GM19467 (cell line): Measurements from ENCODE around the gene PRAMEF12.
"Not testable (repeated sequence)": the region's sequence is repeated elsewhere in the genome, so short reads cannot be mapped to it uniquely, and the experiment has no call there.

Experiments
- ATAC-seq: cut with Tn5 transposase; IDR thresholded peaks from one replicate; pipeline ENCODE4 v1.9.1; 2021; ENCODE audit warnings: mild to moderate bottlenecking, moderate library complexity; ENCODE audit not compliant: unreplicated experiment

The PRAMEF12 gene

DNA sequence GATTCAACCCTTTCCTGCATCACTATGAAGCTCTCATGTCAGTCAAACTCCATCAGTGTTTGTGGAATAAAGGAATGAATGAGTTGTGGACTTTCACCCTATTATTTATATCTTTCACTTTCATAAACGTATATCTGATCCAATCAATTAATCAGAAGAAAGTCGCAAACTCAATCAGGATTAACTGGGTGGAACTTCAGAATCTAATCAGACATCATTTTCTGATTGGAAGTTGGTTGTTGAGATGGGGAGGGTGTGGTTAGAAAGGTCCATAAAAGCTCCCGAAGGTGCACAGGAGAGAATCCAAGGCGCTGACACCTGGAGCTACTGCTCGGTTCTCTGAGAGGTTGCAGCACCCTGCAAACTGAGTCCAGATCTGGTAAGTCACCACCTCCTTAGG, at the start of gene PRAMEF12:
TSS of gene PRAMEF12 (plus strand) at position 301 of the 400 bp plus-strand sequence. CDS start 1,130 bp downstream, outside the sequence.
- no peak for ATAC-seq

DNA sequence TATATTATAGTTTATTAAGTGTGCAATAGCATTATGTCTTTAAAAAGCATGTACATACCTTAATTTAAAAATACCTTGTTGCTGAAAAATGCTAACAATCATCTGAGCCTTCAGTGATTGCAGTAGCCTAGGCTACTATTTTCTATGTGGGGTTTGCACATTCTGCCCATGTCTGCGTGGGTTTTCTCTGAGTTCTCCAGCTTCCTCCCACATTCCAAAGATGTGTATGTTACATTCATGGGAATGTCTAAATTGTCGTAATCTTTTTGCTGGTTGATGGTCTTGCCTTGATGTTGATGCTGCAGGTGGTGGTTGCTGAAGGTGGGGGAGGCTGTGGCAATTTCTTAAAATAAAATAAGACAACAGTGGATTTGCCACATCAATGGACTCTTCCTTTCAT, 45.1 kb upstream of the PRAMEF12 start:
- ATAC-seq = no peak

DNA sequence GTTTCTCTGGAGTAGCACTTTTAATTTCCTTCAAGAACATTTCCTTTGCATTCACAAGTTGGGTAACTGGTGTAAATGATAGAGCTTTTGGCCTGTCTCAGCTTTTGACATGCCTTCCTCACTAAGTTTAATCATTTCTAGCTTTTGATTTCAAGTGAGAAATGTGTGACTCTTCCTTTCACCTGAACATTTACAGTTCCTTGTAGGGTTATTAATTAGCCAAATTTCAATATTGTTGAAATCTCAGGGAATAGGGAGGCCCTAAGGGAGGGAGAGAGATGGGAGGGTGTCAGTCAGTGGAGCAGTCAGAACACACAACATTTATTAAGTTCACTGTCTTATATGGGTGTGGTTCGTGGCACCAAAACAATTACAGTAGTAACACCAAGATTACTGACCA, 43.4 kb upstream of the PRAMEF12 start:
- no peak for ATAC-seq

DNA sequence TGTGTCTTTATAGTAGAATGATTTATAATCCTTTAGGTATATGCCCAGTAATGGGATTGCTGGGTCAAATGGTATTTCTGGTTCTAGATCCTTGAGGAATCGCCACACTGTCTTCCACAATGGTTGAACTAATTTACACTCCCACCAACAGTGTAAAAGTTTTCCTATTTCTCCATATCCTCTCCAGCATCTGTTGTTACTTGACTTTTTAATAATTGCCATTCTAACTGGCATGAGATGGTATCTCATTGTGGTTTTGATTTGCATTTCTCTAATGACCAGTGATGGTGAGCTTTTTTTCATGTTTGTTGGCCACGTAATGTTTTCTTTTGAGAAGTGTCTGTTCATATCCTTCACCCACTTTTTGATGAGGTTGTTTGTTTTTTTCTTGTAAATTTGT, 42.5 kb upstream of the PRAMEF12 start:
- ATAC-seq = not testable (repeated sequence)

DNA sequence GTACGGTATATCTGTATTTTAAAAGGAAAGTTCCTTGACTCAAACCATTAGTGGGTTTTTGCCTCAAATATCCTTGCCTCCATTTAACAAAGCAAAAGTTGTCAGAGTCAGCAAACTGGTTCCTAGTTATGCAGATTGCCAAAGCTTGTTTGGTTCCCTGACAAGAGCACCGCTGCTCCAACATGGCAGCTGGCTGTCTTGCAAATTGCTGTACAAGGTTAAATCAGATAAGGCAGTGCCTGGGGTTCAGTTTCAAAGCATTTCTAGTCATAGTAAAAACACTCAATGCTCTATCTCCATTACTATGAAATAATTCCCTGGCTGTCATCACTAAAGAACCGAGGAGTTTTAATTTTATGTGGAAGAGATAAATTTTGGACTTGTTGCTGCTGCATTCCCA, 38.9 kb upstream of the PRAMEF12 start:
- ATAC-seq = no peak

DNA sequence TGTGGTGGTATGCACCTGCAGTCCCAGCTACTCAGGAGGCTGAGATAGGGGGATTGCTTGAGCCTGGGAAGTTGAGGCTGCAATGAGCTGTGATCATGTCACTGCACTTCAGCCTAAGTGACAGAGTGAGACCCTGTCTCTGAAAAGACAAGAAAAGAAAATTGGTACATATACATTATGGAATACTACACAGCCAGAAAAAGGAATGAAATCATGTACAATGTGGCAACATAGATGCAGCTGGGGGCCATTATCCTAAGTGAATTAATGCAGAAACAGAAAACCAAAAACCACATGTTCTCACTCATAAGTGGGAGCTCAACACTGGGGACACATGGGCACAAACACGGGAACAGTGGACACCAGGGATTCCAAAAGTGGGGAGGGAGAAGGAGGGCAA, 34.6 kb upstream of the PRAMEF12 start:
- ATAC-seq = no peak

DNA sequence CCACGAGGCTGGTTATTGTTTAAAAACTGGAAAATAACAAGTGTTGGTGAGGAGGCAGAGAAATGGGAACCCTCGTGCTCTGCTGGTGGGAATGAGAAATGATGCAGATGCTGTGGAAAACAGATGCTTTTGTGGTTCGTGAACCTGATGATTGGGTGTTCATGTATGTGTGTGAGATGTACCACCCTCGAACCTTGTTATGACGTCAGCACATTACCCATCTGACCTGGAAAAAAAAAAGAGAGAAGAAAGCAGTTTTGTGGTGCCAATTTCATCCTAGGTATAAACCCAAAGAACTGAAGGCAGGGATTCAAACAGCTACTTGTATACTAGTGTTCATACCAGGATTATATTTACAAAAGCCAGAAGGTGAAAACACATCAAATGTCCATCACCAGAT, 33.9 kb upstream of the PRAMEF12 start:
- no peak for ATAC-seq

DNA sequence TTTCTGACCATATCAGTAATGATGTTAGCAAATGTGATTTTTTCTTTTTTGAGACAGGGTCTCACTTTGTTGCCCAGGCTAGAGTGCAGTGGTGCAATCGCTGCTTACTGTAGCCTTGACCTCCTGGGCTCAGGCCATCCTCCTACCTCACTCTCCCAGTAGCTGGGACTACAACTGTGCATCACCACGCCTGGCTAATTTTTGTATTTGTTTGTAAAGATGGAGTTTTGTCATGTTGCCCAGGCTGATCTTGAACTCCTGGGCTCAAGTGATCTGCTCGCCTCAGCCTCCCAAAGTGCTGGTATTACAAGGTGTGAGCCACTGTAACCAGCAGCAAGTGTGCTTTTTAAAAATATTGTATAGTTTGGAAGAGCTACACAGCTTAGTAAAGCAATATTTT, 31.6 kb upstream of the PRAMEF12 start:
- no peak for ATAC-seq

DNA sequence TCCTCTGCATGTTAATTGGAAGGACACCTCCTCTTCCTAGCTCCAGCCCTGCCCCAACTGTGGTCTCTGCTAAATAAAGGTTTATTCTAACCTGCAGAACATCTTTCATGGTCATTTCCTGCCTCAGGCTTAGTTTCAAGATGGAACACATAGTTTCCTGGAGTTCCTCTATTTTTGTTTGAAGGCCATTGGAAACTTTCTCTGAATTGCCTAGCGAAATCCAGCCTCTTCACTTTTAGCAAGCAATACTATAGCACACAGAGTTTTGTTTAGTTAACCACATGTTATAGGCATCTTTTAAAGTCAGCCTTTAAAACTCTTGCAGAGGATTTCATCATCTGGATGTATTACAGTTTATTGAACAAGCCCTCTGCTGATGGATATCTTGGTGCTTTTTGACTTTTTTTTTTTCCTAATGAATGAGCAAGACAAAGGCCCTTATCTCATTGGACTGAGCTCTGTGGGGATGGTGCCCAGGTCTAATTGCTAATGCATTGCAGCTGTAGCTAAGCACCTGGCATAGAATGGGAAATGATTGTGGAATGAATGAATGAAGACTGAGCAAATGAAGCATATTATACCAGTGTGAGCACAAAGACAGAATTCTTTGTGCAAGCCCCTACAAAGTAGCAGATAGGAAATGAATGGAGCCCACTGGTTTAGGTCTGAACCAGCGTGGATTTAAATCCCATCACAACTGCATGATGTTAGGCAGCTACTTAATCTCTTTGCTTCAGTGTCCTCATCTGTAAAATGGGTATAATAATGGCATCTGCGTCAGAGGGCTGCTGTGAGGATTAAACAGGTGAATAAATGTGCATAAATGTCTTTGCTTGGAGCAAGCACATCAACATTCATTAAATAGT, 28.2 kb upstream of the PRAMEF12 start:
- no peak for ATAC-seq

DNA sequence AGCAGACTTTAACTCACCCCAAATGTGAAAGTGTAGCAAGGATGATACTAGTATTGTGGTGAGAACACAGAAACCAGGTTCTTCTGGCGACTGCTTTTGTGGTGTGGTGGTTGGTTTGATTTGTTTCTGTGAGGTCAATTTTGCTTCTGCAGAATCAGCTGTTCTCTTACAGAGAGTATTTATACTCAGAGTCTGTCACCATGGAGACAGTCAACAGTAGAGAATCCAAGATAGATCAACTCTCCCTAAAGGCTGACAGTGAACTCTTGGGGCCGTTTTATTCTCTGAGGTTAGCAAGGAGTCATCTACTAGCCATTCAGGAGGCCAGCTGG, 27.6 kb upstream of the PRAMEF12 start, which contains the start of gene CFAP107:
TSS of gene CFAP107 (plus strand) at position 209 of the 332 bp plus-strand sequence. CDS start 231 bp downstream, outside the sequence.
- no peak for ATAC-seq

DNA sequence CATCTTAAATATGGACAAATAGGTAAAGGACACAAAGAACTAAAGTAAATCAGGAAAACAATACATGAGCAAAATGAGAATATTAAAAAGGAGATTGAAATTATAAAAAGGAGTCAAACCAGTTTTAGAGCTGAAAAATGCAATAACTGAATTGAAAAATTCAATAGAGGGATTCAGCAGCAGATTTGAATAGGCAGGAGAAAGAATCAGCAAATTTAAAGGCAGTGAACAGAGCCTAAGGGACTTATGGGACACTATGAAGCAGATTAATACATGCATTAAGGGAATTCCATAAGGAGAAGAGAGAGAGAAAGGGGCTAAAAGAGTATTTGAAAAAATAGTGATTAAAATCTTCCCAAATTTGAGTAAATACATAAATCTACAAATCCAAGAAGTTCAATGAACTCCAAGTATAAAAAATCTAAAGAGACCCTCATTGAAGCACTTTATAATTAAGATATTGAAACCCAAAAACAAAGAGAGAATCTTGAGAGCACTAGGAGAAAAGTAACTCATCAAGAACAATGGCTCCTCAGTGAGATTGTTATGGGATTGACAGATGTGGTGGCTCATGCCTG, 24.7 kb upstream of the PRAMEF12 start:
- no peak for ATAC-seq

DNA sequence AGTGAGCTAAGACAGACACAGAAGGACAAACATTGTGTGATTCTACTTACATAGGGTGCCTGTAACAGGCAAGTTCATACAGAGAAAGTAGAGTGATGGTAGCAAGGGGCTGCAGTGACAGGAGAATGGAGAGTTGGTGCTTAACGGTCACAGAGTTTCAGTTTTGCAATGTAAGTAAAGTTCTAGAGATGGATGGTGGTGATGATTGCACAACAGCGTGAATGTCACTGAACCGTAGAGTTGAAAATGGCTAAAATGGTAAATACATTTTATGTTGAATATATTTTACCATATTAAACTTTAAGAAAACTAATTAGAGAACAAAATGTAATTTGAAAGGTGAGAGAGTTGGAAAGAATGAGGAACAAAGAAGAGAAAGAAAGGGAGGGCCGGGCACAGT, 18.8 kb upstream of the PRAMEF12 start:
- ATAC-seq = no peak

DNA sequence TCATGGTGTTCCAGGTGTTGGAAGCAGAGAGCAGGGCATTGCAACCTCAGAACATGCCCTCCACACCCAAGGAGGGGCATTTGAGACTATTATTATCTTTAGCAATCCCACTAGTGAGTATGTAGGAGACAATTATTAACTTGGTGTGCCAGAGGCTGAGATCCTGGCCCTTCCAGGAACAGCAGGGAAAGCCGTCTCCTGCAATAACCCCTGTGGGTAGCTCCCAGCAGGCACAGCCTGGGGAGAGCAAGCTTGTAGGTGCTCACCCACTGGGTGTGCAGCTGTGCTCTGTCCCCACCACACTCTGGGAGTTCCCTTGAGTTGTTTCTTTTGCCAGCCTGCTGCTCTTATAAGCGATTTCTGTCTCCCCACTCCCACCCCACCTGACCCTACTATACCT, 17.3 kb upstream of the PRAMEF12 start:
- no peak for ATAC-seq

DNA sequence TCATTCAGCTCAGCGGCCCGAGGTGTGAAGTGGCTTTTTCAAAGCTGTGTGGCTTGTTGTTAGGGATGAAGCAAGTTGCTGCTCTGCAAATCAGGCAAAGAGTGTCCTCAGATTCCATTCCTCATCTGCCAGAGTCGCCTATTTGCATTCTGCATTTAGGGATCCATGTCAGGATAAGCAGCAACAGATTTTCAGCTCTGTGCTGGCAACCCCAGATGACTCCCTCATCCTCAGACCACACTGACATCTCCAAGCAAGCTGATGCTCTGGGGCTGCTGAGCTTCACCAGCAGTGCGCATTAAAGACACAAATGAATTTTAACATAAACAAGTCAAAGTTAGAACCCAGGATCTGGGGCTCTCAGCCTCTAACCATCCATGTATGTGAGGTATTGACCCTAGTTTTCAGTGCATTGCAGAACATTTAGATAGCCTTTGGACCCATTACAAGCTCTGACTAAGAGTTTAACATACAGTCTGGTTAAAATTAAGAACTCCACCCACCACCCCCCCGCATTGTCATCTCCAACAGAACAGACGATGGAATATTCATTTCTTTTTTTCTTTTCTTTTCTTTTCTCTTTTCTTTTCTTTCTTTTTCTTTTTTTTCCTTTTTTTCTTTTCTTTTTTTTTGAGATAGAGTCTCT, 16.6 kb upstream of the PRAMEF12 start:
- ATAC-seq = no peak

DNA sequence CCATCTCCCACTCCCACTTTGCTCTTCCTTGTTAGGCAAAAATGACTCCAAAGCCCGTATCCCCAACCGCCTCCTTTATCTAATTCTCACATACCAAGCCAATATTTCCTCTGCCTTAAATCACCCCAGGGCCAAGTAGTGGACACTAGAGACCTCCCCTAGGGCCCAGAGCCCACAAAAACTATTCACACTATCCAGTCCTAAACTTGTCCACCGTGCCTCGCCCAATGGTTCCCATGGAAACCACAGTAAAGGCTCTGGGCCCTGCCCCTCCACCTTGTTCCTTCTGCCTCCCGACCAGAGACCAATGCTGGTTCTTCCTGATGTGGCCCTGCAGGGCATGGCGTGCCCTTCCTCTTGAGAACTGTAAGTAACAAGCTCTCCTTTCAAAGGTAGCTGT, 15.7 kb upstream of the PRAMEF12 start:
- ATAC-seq = no peak

DNA sequence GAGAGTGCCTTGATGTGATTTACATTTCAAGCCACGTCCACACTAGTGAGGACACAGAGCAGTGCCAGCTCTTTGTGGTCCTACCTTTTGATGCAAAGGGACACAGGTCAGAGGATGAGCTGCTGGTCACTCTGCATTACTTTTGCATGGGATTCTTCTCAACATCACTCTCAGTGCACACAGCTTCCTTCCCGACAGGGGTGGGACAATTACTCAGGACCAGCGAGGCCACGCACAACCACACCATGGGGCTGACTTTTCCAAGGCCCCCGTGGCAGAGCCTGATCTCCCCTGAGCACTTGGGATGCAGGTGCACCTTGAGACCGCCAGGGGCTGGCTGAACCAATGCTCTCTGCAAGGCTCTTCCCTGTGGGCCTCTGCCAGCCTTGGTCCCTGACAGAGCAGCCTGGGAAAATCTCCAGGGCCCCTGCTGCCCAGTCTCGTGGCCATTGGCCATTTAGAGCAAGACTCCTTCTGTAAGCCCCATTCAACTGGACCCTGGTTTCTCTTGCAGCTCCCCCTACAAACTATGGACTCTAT, 13.2 kb upstream of the PRAMEF12 start:
- ATAC-seq = no peak

DNA sequence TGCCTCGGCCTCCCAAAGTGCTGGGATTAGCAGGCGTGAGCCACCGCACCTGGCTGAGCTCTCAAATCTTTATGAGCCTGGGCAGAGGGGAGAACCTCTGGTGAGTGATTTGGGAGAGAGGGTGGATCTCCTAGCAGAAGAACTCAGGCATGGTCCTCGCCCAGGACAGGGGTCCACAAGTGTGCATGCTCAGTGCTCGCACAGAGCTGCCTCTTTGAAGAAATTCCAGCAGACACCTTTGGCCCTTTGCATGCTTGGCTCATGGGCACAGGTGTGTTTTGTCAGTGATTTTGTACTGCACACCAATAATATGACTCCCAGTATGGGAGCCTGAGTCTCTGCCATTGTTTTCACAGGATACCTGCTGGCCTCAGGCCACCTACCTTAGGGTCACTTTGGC, 11.8 kb upstream of the PRAMEF12 start:
- no peak for ATAC-seq

DNA sequence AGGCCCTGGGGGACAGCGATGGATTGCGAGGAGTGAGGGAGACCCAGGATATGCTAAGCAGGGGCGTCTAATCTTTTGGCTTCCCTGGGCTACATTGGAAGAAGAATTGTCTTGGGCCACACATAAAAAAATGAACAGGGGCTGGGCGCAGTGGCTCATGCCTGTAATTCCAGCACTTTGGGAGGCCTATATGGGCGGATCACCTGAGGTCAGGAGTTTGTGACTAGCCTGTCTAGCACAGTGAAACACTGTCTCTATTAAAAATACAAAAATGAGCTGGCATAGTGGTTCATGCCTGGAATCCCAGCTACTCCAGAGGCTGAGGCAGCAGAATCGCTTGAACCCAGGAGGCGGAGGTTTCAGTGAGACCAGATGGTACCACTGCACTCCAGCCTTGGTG, 10.8 kb upstream of the PRAMEF12 start:
- no peak for ATAC-seq

DNA sequence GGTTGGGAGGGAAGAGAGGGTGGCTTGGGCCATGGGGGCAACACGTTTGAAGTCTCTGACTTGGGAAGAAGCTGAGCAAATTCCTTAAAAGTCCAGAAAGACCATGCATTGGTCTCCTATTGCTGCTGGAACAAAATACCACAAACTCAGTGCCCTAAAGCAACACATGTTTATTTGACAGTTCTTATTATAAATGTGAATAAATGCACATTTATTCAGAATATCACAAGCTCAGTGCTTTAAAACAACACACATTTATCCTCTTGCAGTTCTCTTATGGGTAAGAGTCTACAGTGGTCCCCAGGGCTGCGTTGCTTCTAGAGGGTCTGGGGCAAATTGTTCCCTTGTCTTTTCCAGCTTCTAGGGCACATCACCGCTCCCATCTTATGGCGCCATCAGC, 10.1 kb upstream of the PRAMEF12 start:
- ATAC-seq = no peak

DNA sequence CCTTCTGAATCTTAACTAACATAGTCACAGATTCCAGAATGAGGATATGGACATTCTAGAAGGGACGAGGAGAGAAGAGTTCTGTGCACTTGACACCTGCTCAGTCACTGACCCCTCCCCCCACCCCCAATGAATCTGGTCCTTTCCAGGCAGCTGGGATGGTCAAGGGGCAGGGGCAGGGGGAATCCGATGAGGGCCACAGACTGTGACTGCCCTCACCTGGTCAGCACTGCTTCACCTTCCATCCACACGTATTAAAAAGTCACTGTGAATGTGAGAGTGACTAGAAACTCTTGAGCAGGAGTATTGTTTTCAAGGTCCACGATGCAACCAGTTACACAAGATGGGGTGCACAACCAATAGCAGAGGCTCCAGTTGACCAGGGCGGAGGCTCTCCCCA, 9.5 kb upstream of the PRAMEF12 start:
- ATAC-seq = no peak

DNA sequence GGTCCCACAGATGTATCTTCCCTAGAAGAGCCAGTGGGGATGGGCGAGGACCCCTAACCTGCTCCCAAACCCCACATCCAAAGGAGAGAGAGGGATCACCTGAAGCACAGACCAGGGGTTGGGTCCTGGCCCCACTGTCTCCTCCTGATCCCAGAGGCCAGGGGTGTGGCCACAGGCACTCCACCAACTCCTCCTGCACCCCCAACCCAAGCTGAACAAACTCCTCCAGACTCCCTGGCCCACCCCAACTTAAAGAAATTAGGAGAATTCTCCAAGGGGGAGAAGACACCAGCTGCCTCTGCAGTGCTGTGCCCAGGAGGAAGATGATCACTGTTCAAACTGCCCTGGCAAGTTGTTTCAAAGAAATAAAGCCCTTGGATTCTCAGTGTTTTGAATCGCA, 4.5 kb upstream of the PRAMEF12 start:
- no peak for ATAC-seq

DNA sequence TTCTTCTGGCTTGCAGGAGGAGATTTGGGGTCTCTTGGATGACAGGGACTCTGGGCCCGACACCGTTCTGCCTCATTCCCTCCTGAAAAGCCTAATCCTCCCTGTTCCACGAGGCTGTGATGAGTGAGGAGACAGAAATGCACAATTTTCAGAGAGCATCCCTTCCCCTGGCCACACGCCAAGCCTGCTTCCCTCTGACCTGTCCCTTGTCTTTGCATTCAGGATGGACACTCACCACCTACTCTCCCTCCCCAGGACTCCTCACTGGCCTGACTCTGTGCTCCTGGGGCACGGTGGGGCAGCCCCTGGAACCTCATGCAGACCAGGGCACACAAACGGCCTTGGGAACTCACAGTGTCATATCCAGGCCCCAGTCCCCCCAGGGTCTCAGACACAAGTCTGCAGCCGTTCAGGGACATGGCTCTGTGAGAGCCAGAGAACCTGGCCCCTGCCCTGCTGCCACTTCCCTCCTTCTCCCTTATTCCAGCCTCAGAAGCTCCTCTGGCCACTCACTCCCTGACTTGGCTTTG, 3.5 kb upstream of the PRAMEF12 start:
- no peak for ATAC-seq
